IMR-90 (cell line): ENCODE data around the gene CES3. TPM values are rescaled to one million over a fixed set of nuclear protein-coding genes. Genes with fewer than 3 reads are reported as not detected.

Experiments
- BHLHE40 ChIP-seq: fragments of 150-350 bp; IDR thresholded peaks from 2 replicates; pipeline ENCODE4 v1.6.1; 2016; ENCODE audit warnings: mild to moderate bottlenecking, low read depth, low read length
- CHD1 ChIP-seq: IDR thresholded peaks from 2 replicates; pipeline ENCODE4 v1.6.1; 2012; ENCODE audit warnings: low read depth, low read length, improper control_type of control experiment
- MAFK ChIP-seq: IDR thresholded peaks from 2 replicates; pipeline ENCODE4 v1.6.1; 2012; ENCODE audit warnings: low read depth, low read length, improper control_type of control experiment
- RAD21 ChIP-seq: IDR thresholded peaks from 2 replicates; pipeline ENCODE4 v1.6.1; 2012; ENCODE audit warnings: low read length, improper control_type of control experiment
- RCOR1 ChIP-seq: IDR thresholded peaks from 2 replicates; pipeline ENCODE4 v1.6.1; 2012; ENCODE audit warnings: mild to moderate bottlenecking, low read length, improper control_type of control experiment; ENCODE audit not compliant: insufficient replicate concordance
- polyA plus RNA-seq, 3 experiments: library from polyadenylated mRNA; depleted of rRNA; stranded (reverse); fragments of >200 nt; gene quantifications; 2 replicates each; pipeline ENCODE4 v1.2.3, GENCODE V29; 2012; ENCODE audit warnings: low replicate concordance in 1 of 3
- total RNA-seq: library from RNA; depleted of rRNA; stranded (reverse); fragments of >200 nt; gene quantifications from 2 replicates; pipeline ENCODE4 v1.2.3, GENCODE V29; 2012
- TF ChIP-seq, protein P1 (sequence below): conservative IDR thresholded peaks from 2 replicates; pipeline ENCODE4 v1.5.1; 2012; ENCODE audit warnings: mild to moderate bottlenecking, low read depth, low read length, improper control_type of control experiment
- TF ChIP-seq, protein P2 (sequence below): fragments of 150-350 bp; IDR thresholded peaks from 2 replicates; pipeline ENCODE4 v1.6.1; 2016; ENCODE audit warnings: low read depth, mild to moderate bottlenecking, low read length, moderate library complexity, borderline replicate concordance

The CES3 gene
- total and polyA plus RNA-seq, 2 of the 4 experiments (the other 2 are of a cell fraction), result 0.03 TPM; not detected in 1

DNA sequence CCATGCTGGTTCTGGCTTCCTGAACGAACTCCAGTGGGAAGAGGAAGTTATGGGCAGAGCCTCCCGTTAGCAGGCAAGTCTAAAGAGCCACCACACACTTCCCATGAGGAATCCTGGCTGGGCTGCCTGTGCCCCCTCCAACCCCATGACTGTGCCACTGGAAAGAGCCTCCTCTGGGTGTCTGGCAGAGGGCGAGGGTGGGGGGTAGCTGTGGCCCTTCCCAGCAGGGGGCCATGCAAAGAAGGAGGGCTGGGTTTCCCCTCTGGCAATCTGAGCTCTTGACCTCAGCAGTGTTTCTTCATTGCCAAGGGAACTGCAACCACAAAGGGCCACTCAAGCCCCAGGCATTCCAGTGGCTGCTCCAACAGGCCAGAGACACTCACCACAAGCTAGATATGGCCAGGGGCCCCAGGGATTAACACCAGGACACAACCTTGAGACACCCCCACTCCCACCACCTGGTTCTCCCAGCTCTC, 34.1 kb upstream of the CES3 start (continued):
- TF ChIP-seq, protein P1, sequence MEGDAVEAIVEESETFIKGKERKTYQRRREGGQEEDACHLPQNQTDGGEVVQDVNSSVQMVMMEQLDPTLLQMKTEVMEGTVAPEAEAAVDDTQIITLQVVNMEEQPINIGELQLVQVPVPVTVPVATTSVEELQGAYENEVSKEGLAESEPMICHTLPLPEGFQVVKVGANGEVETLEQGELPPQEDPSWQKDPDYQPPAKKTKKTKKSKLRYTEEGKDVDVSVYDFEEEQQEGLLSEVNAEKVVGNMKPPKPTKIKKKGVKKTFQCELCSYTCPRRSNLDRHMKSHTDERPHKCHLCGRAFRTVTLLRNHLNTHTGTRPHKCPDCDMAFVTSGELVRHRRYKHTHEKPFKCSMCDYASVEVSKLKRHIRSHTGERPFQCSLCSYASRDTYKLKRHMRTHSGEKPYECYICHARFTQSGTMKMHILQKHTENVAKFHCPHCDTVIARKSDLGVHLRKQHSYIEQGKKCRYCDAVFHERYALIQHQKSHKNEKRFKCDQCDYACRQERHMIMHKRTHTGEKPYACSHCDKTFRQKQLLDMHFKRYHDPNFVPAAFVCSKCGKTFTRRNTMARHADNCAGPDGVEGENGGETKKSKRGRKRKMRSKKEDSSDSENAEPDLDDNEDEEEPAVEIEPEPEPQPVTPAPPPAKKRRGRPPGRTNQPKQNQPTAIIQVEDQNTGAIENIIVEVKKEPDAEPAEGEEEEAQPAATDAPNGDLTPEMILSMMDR, result no peak
- TF ChIP-seq, protein P2, sequence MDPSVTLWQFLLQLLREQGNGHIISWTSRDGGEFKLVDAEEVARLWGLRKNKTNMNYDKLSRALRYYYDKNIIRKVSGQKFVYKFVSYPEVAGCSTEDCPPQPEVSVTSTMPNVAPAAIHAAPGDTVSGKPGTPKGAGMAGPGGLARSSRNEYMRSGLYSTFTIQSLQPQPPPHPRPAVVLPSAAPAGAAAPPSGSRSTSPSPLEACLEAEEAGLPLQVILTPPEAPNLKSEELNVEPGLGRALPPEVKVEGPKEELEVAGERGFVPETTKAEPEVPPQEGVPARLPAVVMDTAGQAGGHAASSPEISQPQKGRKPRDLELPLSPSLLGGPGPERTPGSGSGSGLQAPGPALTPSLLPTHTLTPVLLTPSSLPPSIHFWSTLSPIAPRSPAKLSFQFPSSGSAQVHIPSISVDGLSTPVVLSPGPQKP, result no peak
- TF ChIP-seq CHD1, result no peak
- TF ChIP-seq BHLHE40, result peak; percentile 33; the same call in 1 of the 2 replicates
- TF ChIP-seq RAD21, result no peak
- peak; percentile 67 for TF ChIP-seq RCOR1
- TF ChIP-seq MAFK, result no peak
